CD1c-positive myeloid dendritic cell (primary cell): ENCODE data around the gene LRRC37A2.
"Not testable (repeated sequence)": the region's sequence is repeated elsewhere in the genome, so short reads cannot be mapped to it uniquely, and the experiment has no call there.

Experiments used
- DNase-seq: peaks from one replicate; pipeline ENCODE4 v3.0.0-alpha.2; 2016; ENCODE audit errors: extremely low spot score

LRRC37A2 gene

GRCh38 chr17:46598344-46598931 is 86.2 kb downstream of the LRRC37A2 start:
- DNase-seq: not testable (repeated sequence)

GRCh38 chr17:46600767-46601166 is 88.5 kb downstream of the LRRC37A2 start:
- not testable (repeated sequence) for DNase-seq

GRCh38 chr17:46603125-46603524 is 90.9 kb downstream of the LRRC37A2 start:
- not testable (repeated sequence) for DNase-seq
